Activated CD8-positive, alpha-beta memory T cell treated with anti-CD3 and anti-CD28 coated beads for 36 hours (primary cell): Measurements from ENCODE around the gene PAQR5. TPM values are rescaled to one million over a fixed set of nuclear protein-coding genes. Genes with fewer than 3 reads are reported as not detected.

ENCODE experiments used
- CTCF ChIA-PET: fragments of 350-600 bp; sonication (Branson Sonifier 250); formaldehyde crosslinking; loops from one replicate; lab custom pipeline; 2021; ENCODE audit warnings: antibody characterized with exemption; lab: Charles Lee
- POLR2A ChIA-PET: fragments of 350-600 bp; sonication (Branson Sonifier 250); formaldehyde crosslinking; loops from one replicate; lab custom pipeline; 2021; ENCODE audit warnings: antibody characterized with exemption; lab: Charles Lee
- total RNA-seq, 2 experiments: library from RNA; stranded (reverse); gene quantifications; one replicate each; pipeline ENCODE4 v1.2.3, GENCODE V29; 2021

The PAQR5 gene
- total RNA-seq, 2 experiments from 2014 or later: 0.13 TPM; not detected in 1

DNA sequence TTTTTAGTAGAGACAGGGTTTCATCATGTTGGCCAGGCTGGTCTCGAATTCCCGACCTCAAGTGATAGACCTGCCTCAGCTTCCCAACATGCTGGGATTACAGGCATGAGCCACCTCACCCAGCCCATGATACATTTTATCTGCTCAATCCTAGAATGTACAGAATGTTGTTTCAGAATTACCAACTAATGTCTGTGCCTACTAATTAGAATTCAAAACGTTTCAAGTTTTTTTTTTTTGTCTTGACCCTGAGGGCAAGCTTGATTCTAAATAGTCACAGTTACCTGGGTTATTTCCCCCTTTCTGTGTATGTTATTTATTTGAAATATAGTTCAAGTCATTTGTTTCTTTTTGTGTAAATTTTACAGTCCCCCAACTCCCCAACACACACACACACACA, 110.1 kb downstream of the PAQR5 start:
- CTCF ChIA-PET: no interaction called here
- POLR2A ChIA-PET: no interaction called here

DNA sequence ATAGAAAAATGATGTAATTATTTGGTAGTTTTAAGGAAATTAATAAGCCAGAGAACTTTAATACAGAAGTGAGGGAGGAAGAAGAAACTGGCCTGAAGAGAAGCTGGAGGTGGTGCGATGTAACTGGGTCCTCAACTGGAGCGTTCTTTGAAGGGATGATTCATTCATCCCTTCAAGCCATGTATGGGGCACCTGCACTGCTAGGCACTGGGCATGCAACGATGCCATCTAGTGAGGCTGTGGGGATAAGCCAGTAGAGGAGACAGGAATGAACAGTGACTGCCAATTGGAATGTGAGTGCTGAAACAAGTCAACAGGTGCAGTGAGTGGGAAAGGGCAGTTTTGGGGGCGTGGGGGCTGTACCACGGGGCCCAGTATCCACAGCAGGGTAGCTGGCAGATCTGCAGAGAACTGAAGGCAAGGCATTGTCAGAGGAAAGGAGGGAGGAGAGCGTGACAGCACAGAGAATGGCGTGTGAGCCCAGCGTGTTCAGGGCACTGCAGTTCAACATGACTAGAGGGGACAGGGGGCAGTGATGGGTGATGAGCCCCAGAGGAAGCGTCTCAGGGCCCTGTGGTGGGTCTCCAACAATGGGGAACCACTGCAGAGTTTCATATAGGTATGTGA, 111.6 kb downstream of the PAQR5 start:
- ChIA-PET POLR2A (no interaction called here), CTCF (no interaction called here)

DNA sequence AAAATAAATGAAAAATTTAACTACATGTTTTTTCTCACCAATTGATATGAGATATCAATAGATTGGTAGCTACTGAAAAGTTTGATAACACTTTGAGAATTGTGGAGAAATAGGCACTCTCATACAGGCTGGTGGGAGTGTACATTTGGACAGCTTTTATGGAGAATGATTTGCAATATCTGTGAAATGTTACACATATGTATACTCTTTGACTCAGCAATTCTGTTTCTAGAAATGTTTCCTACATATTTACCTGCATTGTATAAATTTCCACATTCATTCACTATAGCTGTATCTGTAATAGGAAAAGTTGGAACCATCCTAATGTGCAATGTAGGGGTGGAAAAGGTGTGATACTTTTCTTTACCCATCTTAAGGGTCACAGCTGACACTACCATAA, 113.6 kb downstream of the PAQR5 start:
- ChIA-PET POLR2A (interaction anchor here (0.5 to 1.1 kb wide), 2 partner anchors 31 to 40 kb away, joined by 4 to 8 read pairs; no protein-coding TSS in a partner anchor), CTCF (interaction anchor here (1.0 kb wide), 1 partner anchor 51 kb away, joined by 3 read pairs; no protein-coding TSS in a partner anchor)

DNA sequence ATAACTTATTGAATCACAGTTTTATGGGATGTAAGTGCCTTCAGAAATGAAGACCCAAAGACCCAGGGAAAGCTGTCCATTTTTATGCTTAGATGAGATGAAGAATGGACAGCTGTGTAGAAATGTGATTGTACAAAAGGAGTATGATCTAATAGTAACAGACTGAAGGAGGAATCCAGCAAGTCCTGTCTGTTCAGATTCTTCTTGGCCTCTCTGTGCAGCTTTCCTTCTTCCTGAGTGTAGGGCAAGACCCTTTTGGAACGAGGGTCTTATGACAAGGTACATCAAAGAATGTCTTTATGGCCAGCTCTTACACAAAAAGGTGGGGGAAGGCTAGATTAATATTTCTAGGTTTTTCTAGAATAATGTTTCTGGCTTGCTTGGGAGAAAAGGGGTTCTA, 114.0 kb downstream of the PAQR5 start:
- POLR2A ChIA-PET: interaction anchor here (0.5 to 1.1 kb wide), 2 partner anchors 30 to 39 kb away, joined by 4 to 8 read pairs; no protein-coding TSS in a partner anchor
- CTCF ChIA-PET: interaction anchor here (1.0 kb wide), 1 partner anchor 50 kb away, joined by 3 read pairs; no protein-coding TSS in a partner anchor

- CTCF ChIA-PET: interaction anchor here (0.6 to 0.9 kb wide), 2 partner anchors 39 to 53 kb away, joined by 3 read pairs; no protein-coding TSS in a partner anchor
- POLR2A ChIA-PET: interaction anchor here (0.6 to 1.6 kb wide), 4 partner anchors 14 to 49 kb away, joined by 3 to 6 read pairs (median 4); partner anchors contain the start of gene RPLP1
Observed at GRCh38 chr15:69413822-69414700, 115.3 kb downstream of the PAQR5 start, which contains the start of gene KIF23. KIF23 (plus strand) TSS chr15:69414349; CDS start chr15:69414466, 117 bp downstream.

DNA sequence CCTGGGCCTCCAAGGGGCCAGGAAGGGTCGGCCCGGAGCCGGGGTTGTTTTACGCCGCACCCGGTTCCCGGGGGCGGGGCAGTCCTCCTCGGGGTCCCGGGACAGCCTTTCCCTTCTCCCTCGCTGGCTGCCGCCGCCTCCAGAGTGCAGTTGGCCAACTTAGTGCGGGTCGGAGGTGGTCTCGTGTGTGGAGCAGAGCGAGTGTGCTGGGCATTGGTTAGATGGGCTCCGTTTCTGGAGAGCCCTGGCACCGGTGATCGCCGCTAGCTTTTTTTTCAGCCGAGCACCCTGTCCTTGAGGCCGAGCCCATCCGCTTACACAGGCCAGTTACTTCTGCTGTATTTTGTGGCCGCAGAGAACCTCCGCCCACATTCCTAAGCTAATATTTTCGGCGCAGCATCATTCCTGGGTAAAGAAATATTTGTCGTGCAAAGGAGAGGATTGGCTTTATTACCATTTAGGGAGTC, 116.0 kb downstream of the PAQR5 start:
- CTCF ChIA-PET: no interaction called here
- POLR2A ChIA-PET: interaction anchor here (0.6 to 1.6 kb wide), 4 partner anchors 13 to 48 kb away, joined by 3 to 6 read pairs (median 4); partner anchors contain the start of gene RPLP1

GRCh38 chr15:69415381-69415780, 116.7 kb downstream of the PAQR5 start:
- ChIA-PET CTCF (no interaction called here), POLR2A (no interaction called here)

DNA sequence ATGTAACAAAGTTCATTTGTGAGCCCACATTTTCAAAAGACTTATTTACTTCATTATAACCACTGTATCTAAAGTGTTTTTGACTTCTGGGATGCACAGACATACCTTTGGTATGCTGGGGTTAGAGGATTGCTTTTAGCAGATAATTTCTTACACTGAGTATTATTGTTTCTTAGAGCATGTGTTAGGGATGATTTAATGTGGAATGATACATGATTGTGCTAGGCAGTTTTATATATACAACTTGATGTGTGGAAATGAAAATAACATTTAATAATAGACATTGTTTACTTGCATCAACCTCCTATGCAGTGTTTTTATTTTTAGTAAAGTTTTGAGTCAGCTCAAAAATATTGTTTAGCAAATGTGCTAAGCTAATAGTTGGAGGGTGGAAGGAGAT, 118.9 kb downstream of the PAQR5 start:
- CTCF ChIA-PET: no interaction called here
- POLR2A ChIA-PET: interaction anchor here (1.4 kb wide), 1 partner anchor 36 kb away, joined by 5 read pairs; the partner anchor contains the start of gene RPLP1

GRCh38 chr15:69421498-69421897, 122.8 kb downstream of the PAQR5 start:
- CTCF ChIA-PET: no interaction called here

DNA sequence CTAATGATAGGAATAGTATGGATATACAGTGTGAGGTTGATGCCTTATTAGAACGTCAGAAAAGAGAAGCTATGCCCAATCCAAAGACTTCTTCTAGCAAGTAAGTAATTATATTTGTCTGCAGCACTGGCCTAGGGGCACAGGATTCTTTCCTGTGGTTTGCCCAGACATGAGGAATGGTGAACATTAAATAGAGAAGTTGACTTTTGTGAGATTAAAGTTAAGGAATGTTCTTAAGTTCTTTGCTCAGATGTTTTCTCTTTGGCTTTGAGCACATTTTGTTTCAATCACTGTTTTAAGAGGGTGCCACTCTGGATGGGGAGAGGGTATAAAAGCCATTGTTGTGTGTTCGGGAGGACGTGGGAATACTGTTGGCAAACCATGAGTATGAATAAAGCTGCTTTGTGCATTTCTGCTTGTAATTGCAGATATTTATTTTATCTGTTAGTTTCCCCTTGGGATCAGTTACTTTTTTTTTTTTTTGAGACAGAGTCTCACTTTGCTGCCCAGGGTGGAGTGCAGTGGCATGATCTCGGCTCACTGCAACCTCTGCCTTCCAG, 123.7 kb downstream of the PAQR5 start:
- ChIA-PET POLR2A (no interaction called here), CTCF (no interaction called here)

More at GRCh38 chr15:69421498-69421897, 122.8 kb downstream of the PAQR5 start:
- POLR2A ChIA-PET: no interaction called here

GRCh38 chr15:69424001-69424400, 125.3 kb downstream of the PAQR5 start:
- ChIA-PET POLR2A (no interaction called here), CTCF (no interaction called here)

DNA sequence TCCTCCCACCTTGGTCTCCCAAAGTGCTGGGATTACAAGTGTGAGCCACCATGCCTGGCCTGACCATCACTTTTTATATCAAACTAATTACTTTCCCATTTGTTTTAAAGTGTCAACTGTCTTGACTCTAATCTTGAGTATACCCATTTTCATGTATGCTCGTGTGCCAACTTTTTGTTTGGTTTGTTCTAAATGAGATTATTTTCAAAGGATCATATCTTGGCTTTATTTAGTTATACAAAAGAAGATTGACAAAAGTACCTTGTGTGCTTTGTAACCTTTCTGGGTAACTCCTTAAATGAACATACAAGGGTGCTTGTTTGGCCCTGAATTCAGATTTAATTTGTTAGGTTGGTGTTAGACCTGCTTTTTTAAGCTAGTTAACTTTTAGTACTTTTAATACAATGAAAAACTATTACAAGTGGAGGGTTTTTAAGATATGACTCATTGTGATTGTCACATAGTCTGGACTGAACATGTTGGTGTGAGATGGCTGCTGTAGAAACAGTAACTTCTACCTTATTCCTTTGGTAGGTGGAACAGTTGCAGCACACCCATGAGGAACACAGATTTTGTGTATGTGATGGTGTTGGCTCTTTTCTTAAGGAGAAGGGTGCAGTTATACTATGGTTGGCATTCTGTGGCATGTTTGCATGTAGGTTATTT, 126.2 kb downstream of the PAQR5 start:
- ChIA-PET POLR2A (no interaction called here), CTCF (no interaction called here)

- ChIA-PET POLR2A (no interaction called here), CTCF (interaction anchor here (0.6 kb wide), 1 partner anchor 76 kb away, joined by 3 read pairs; no protein-coding TSS in a partner anchor)
Observed at GRCh38 chr15:69433831-69434230, 135.1 kb downstream of the PAQR5 start.

DNA sequence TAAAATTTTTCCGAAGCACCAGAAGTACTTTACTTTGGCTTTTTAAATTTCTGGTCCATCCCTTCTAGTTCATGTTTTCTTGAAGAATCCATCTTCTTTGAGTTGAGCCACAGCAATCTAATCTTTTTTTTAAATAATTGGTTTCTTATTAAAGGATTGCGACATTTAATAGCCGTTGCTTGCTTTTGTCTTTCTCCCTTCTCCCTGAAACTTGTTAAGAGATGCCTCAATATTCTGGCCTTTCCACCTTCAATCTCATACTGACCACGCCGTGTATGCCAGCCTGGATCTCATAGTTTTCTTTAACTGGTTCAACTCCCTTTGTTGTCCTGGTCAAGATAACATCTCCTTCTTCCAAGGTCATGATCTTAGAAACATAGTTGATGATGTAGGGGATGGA, 135.5 kb downstream of the PAQR5 start:
- CTCF ChIA-PET: interaction anchor here (0.6 kb wide), 1 partner anchor 76 kb away, joined by 3 read pairs; no protein-coding TSS in a partner anchor
- POLR2A ChIA-PET: interaction anchor here (1.3 kb wide), 1 partner anchor 18 kb away, joined by 4 read pairs; the partner anchor contains the start of gene RPLP1

DNA sequence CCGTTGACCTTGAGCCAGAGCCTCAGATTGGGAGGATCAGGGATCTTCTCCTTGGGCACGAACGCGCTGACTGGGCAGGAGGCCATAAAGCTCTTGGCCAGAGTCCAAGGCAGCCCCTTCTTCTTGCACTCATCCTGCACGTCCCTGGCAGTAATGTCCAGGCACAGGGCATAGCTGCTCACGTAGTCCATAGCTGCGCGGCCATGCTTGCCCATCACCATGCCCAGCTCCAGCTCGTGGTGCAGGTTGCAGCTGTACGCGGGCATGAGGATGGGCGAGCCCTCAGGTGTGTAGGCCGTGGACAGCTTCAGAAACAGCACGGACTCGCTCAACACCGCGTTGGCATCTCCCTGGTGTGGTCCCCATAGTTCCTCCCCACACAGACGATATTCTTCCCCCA, 136.0 kb downstream of the PAQR5 start:
- CTCF ChIA-PET: no interaction called here
- POLR2A ChIA-PET: interaction anchor here (1.3 kb wide), 1 partner anchor 18 kb away, joined by 4 read pairs; the partner anchor contains the start of gene RPLP1

DNA sequence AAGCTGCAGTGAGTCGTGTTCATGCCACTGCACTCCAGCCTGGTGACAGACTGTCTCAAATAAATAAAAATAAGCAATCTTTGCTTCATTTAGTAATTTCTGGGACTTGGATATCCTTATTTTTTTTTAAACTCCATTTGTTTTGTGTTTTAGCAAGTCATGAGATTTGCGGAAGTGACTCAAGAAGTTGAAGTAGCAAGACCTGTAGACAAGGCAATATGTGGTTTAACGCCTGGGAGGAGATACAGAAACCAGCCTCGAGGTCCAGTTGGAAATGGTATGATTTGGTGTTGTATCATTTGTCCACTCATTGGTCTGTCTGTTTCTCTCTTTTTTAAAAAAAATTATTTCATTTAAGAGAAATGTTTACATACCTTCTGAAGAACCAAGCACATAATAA, 137.3 kb downstream of the PAQR5 start:
- ChIA-PET CTCF (no interaction called here), POLR2A (no interaction called here)

DNA sequence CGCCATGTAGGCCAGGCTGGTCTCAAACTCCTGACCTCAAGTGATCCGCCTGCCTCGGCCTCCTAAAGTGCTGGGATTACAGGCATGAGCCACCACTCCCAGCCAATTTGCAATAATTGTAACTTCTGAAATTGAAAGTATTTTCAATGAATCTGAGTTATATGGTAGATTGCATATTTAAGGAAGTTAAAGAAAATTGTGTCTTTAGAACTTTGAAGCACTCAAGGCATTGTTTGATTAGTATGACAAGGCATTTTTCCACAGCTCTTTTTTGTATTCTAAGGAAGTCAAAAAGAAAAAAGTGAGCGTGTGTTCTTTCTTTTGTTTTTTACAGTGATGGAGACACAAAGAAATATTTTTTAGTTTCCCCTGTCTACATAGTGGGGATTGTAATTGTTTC, 138.2 kb downstream of the PAQR5 start:
- POLR2A ChIA-PET: no interaction called here
- CTCF ChIA-PET: interaction anchor here (0.7 kb wide), 1 partner anchor 33 kb away, joined by 3 read pairs; no protein-coding TSS in a partner anchor

GRCh38 chr15:69439623-69440022, 140.9 kb downstream of the PAQR5 start:
- POLR2A ChIA-PET: no interaction called here
- CTCF ChIA-PET: interaction anchor here (1.2 kb wide), 1 partner anchor 23 kb away, joined by 4 read pairs; no protein-coding TSS in a partner anchor
